ENCODE data around the gene SUV39H1.

Gene SUV39H1

GRCh38 chrX:48702032-48702431, 5.5 kb downstream of the SUV39H1 start:
- H3K4me3 ChIP-seq (ENCODE audit: low read length in 2 of 2), result no peak overlapping the region
- H3K9ac ChIP-seq (ENCODE audit: low read length in 2 of 2), result no peak overlapping the region
- H3K4me1 ChIP-seq (ENCODE audit: control insufficient read depth, insufficient read depth, low read length), result peaks cover 4% of the 10 kb centered on the region
- no peaks in the 10 kb centered on the region for H3K9me3 ChIP-seq (ENCODE audit: control insufficient read depth in 2 of 2, low read length in 2 of 2)
- H3K27ac ChIP-seq (ENCODE audit: low read length), result no peak overlapping the region
- H3K36me3 ChIP-seq (ENCODE audit: control insufficient read depth in 2 of 2, insufficient read depth in 2 of 2, low read length in 2 of 2), result peaks cover 4 to 18% of the 10 kb centered on the region in 2 donors
- peaks cover 0 to 10% of the 10 kb centered on the region in 2 donors for H3K27me3 ChIP-seq (ENCODE audit: control insufficient read depth in 1 of 2, insufficient read depth in 2 of 2, low read length in 2 of 2)

GRCh38 chrX:48702716-48703115, 6.2 kb downstream of the SUV39H1 start:
- H3K27ac ChIP-seq (ENCODE audit: low read length), result no peak overlapping the region
- no peak overlapping the region for H3K9ac ChIP-seq (ENCODE audit: low read length in 2 of 2)
- H3K4me3 ChIP-seq (ENCODE audit: low read length in 2 of 2), result no peak overlapping the region
- peaks cover 4 to 18% of the 10 kb centered on the region in 2 donors for H3K36me3 ChIP-seq (ENCODE audit: control insufficient read depth in 2 of 2, insufficient read depth in 2 of 2, low read length in 2 of 2)
- H3K9me3 ChIP-seq (ENCODE audit: control insufficient read depth in 2 of 2, low read length in 2 of 2), result no peaks in the 10 kb centered on the region
- H3K27me3 ChIP-seq (ENCODE audit: control insufficient read depth in 1 of 2, insufficient read depth in 2 of 2, low read length in 2 of 2), result peaks cover 0 to 10% of the 10 kb centered on the region in 2 donors
- no peaks in the 10 kb centered on the region for H3K4me1 ChIP-seq (ENCODE audit: control insufficient read depth, insufficient read depth, low read length)

DNA sequence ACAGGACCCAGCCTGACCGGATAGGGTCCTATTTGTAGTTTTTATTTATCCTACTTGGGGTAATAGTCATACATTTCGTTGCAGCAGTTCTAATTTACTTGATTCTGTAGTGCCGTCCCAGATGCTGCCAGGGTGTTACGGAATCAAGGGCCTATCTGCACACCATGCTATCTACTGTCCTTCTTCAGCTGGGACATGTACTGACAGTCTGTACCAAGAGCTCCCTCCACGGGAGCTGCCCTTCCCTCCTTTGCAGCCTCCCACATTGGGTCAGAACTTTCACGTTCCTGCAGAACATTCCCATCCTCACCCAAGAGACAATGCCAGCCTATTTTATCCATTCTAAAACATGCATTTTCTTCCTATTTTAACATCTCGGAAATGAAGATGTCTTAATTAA, 6.7 kb downstream of the SUV39H1 start:
- Histone ChIP-seq H3K4me3 (ENCODE audit: low read length in 2 of 2) (no peak overlapping the region), H3K9me3 (ENCODE audit: control insufficient read depth in 2 of 2, low read length in 2 of 2) (no peaks in the 10 kb centered on the region), H3K27me3 (ENCODE audit: control insufficient read depth in 1 of 2, insufficient read depth in 2 of 2, low read length in 2 of 2) (peaks cover 0 to 11% of the 10 kb centered on the region in 2 donors), H3K4me1 (ENCODE audit: control insufficient read depth, insufficient read depth, low read length) (no peaks in the 10 kb centered on the region), H3K36me3 (ENCODE audit: control insufficient read depth in 2 of 2, insufficient read depth in 2 of 2, low read length in 2 of 2) (peaks cover 4 to 18% of the 10 kb centered on the region in 2 donors), H3K27ac (ENCODE audit: low read length) (no peak overlapping the region), H3K9ac (ENCODE audit: low read length in 2 of 2) (no peak overlapping the region)

GRCh38 chrX:48703642-48704481, 7.3 kb downstream of the SUV39H1 start:
- Histone ChIP-seq H3K27me3 (ENCODE audit: control insufficient read depth in 1 of 2, insufficient read depth in 2 of 2, low read length in 2 of 2) (peaks cover 0 to 13% of the 10 kb centered on the region in 2 donors), H3K9ac (ENCODE audit: low read length in 2 of 2) (no peak overlapping the region), H3K27ac (ENCODE audit: low read length) (no peak overlapping the region)

GRCh38 chrX:48705871-48706270, 9.3 kb downstream of the SUV39H1 start:
- H3K27ac ChIP-seq (ENCODE audit: low read length), result no peak overlapping the region
- H3K9ac ChIP-seq (ENCODE audit: low read length in 2 of 2), result no peak overlapping the region
- peaks cover 0 to 19% of the 10 kb centered on the region in 2 donors for H3K27me3 ChIP-seq (ENCODE audit: control insufficient read depth in 1 of 2, insufficient read depth in 2 of 2, low read length in 2 of 2)
- no peaks in the 10 kb centered on the region for H3K9me3 ChIP-seq (ENCODE audit: control insufficient read depth in 2 of 2, low read length in 2 of 2)
- no peak overlapping the region for H3K4me3 ChIP-seq (ENCODE audit: low read length in 2 of 2)
- peaks cover 1 to 10% of the 10 kb centered on the region in 2 donors for H3K36me3 ChIP-seq (ENCODE audit: control insufficient read depth in 2 of 2, insufficient read depth in 2 of 2, low read length in 2 of 2)
- H3K4me1 ChIP-seq (ENCODE audit: control insufficient read depth, insufficient read depth, low read length), result no peaks in the 10 kb centered on the region

More at GRCh38 chrX:48703642-48704481, 7.3 kb downstream of the SUV39H1 start:
- no peaks in the 10 kb centered on the region for H3K9me3 ChIP-seq (ENCODE audit: control insufficient read depth in 2 of 2, low read length in 2 of 2)
- no peaks in the 10 kb centered on the region for H3K4me1 ChIP-seq (ENCODE audit: control insufficient read depth, insufficient read depth, low read length)
- no peak overlapping the region for H3K4me3 ChIP-seq (ENCODE audit: low read length in 2 of 2)
- peaks cover 4 to 19% of the 10 kb centered on the region in 2 donors for H3K36me3 ChIP-seq (ENCODE audit: control insufficient read depth in 2 of 2, insufficient read depth in 2 of 2, low read length in 2 of 2)

DNA sequence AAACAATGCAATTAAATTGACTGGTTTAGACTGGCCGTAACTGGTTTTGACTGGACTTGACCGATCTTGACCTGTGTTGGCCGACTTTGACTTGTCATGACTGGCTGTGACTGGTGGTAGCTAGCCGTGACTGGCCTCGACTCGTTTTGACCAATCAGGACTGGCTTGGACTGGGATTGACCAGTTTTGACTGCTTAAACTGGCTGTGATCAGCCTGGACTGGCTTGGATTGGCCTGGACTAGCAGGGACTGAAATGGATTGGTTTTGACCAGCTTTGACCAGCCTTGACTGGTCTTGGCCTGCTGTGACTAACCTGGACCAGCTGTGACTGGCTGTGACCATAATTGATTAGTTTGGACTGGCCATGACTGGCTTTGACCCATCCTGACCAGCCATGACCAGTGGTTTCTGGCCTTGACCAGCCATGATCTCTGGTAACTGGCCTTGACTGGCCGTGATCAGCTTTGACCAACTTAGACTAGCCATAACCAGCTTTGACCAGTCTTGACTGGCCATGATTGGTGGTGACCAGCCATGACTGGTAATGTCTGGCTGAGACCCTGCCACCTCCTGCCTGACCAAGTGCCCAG, 13.1 kb downstream of the SUV39H1 start:
- H3K9me3 ChIP-seq (ENCODE audit: control insufficient read depth in 2 of 2, low read length in 2 of 2), result no peaks in the 10 kb centered on the region
- H3K27ac ChIP-seq (ENCODE audit: low read length), result no peak overlapping the region
- H3K4me3 ChIP-seq (ENCODE audit: low read length in 2 of 2), result no peak overlapping the region
- peaks cover 0 to 26% of the 10 kb centered on the region in 2 donors for H3K27me3 ChIP-seq (ENCODE audit: control insufficient read depth in 1 of 2, insufficient read depth in 2 of 2, low read length in 2 of 2)
- peaks cover 2% of the 10 kb centered on the region for H3K4me1 ChIP-seq (ENCODE audit: control insufficient read depth, insufficient read depth, low read length)
- H3K36me3 ChIP-seq (ENCODE audit: control insufficient read depth in 2 of 2, insufficient read depth in 2 of 2, low read length in 2 of 2), result peaks cover 0 to 2% of the 10 kb centered on the region in 2 donors
- H3K9ac ChIP-seq (ENCODE audit: low read length in 2 of 2), result no peak overlapping the region

DNA sequence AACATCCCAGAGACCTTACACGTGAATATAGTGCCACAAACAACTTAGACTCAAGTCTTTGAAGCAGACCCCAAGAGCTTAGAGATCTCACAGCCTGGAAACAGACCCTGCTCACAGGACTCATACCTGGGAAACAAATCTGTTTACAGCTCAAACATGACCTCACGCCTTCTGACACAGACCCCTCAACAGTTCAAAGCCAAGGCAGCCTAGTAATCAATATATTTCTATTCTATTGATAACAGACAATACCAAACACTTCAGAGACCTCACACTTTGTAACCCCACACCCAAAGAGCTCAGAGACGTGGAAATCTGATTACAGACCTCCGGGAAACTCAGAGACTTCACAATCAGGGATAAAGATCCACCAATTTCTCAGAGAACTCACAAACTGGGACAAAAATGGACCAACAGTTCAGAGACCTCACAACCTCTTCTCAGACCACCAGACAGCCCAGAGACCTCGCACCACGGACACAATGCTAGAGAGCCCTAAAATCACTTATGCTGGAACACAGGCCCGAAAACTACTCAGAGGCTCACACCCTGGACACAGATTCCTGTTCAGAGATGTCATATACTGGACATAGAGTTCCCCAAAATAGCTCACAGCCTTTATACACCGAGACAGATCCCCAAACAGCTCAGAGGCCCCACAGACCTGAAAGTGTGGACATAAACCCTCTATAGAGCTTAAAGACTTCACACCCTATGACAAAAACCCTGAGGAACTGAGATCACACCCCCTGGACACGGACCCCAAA, 14.8 kb downstream of the SUV39H1 start:
- Histone ChIP-seq H3K9me3 (ENCODE audit: control insufficient read depth in 2 of 2, low read length in 2 of 2) (no peaks in the 10 kb centered on the region), H3K9ac (ENCODE audit: low read length in 2 of 2) (no peak overlapping the region), H3K27ac (ENCODE audit: low read length) (no peak overlapping the region), H3K4me3 (ENCODE audit: low read length in 2 of 2) (no peak overlapping the region), H3K36me3 (ENCODE audit: control insufficient read depth in 2 of 2, insufficient read depth in 2 of 2, low read length in 2 of 2) (peaks cover 0 to 2% of the 10 kb centered on the region in 2 donors), H3K4me1 (ENCODE audit: control insufficient read depth, insufficient read depth, low read length) (peaks cover 2% of the 10 kb centered on the region), H3K27me3 (ENCODE audit: control insufficient read depth in 1 of 2, insufficient read depth in 2 of 2, low read length in 2 of 2) (peaks cover 0 to 18% of the 10 kb centered on the region in 2 donors)

- no peak overlapping the region for H3K9ac ChIP-seq (ENCODE audit: low read length in 2 of 2)
Measured at GRCh38 chrX:48711929-48712505, 15.5 kb downstream of the SUV39H1 start.

GRCh38 chrX:48713847-48714246, 17.3 kb downstream of the SUV39H1 start:
- H3K9ac ChIP-seq (ENCODE audit: low read length in 2 of 2), result no peak overlapping the region

More at GRCh38 chrX:48711929-48712505, 15.5 kb downstream of the SUV39H1 start:
- no peak overlapping the region for H3K27ac ChIP-seq (ENCODE audit: low read length)
- H3K36me3 ChIP-seq (ENCODE audit: control insufficient read depth in 2 of 2, insufficient read depth in 2 of 2, low read length in 2 of 2), result peaks cover 0 to 2% of the 10 kb centered on the region in 2 donors
- H3K4me1 ChIP-seq (ENCODE audit: control insufficient read depth, insufficient read depth, low read length), result peaks cover 2% of the 10 kb centered on the region
- H3K4me3 ChIP-seq (ENCODE audit: low read length in 2 of 2), result no peak overlapping the region
- H3K9me3 ChIP-seq (ENCODE audit: control insufficient read depth in 2 of 2, low read length in 2 of 2), result no peaks in the 10 kb centered on the region
- peaks cover 0 to 18% of the 10 kb centered on the region in 2 donors for H3K27me3 ChIP-seq (ENCODE audit: control insufficient read depth in 1 of 2, insufficient read depth in 2 of 2, low read length in 2 of 2)

GRCh38 chrX:48714573-48714972, 18.0 kb downstream of the SUV39H1 start:
- peaks cover 2% of the 10 kb centered on the region for H3K4me1 ChIP-seq (ENCODE audit: control insufficient read depth, insufficient read depth, low read length)

More at GRCh38 chrX:48713847-48714246, 17.3 kb downstream of the SUV39H1 start:
- no peak overlapping the region for H3K27ac ChIP-seq (ENCODE audit: low read length)
- peaks cover 0 to 16% of the 10 kb centered on the region in 2 donors for H3K27me3 ChIP-seq (ENCODE audit: control insufficient read depth in 1 of 2, insufficient read depth in 2 of 2, low read length in 2 of 2)
- H3K4me3 ChIP-seq (ENCODE audit: low read length in 2 of 2), result no peak overlapping the region
- H3K9me3 ChIP-seq (ENCODE audit: control insufficient read depth in 2 of 2, low read length in 2 of 2), result no peaks in the 10 kb centered on the region
- H3K4me1 ChIP-seq (ENCODE audit: control insufficient read depth, insufficient read depth, low read length), result peaks cover 2% of the 10 kb centered on the region
- no peaks in the 10 kb centered on the region for H3K36me3 ChIP-seq (ENCODE audit: control insufficient read depth in 2 of 2, insufficient read depth in 2 of 2, low read length in 2 of 2)

More at GRCh38 chrX:48714573-48714972, 18.0 kb downstream of the SUV39H1 start:
- H3K9ac ChIP-seq (ENCODE audit: low read length in 2 of 2), result no peak overlapping the region
- H3K36me3 ChIP-seq (ENCODE audit: control insufficient read depth in 2 of 2, insufficient read depth in 2 of 2, low read length in 2 of 2), result no peaks in the 10 kb centered on the region
- no peak overlapping the region for H3K27ac ChIP-seq (ENCODE audit: low read length)
- no peaks in the 10 kb centered on the region for H3K9me3 ChIP-seq (ENCODE audit: control insufficient read depth in 2 of 2, low read length in 2 of 2)
- H3K4me3 ChIP-seq (ENCODE audit: low read length in 2 of 2), result no peak overlapping the region
- H3K27me3 ChIP-seq (ENCODE audit: control insufficient read depth in 1 of 2, insufficient read depth in 2 of 2, low read length in 2 of 2), result peaks cover 0 to 13% of the 10 kb centered on the region in 2 donors
